Measurements from ENCODE around the gene PTPRA.
"Not testable (repeated sequence)": the region's sequence is repeated elsewhere in the genome, so short reads cannot be mapped to it uniquely, and the experiment has no call there.

GRCh38 chr20:2831206-2831605 is 42.1 kb upstream of the PTPRA start:
- TF ChIP-seq CTCF (IDR thresholded peaks at IDR 0.05; ENCODE audit: low read depth, low read length); POLR2A (IDR thresholded peaks at IDR 0.05; ENCODE audit: extremely low read depth, insufficient read length): not testable (repeated sequence)
